Epidermal melanocyte (primary cell): ENCODE data around the gene SLX4IP.

ENCODE experiments used
- DNase-seq: peaks from one replicate; pipeline ENCODE4 v3.0.0; 2011; ENCODE audit warnings: low spot score; ENCODE audit not compliant: insufficient read length

SLX4IP gene

GRCh38 chr20:10466325-10466724 is 31.2 kb downstream of the SLX4IP start:
- no peak for DNase-seq

GRCh38 chr20:10466855-10467254 is 31.8 kb downstream of the SLX4IP start:
- DNase-seq, result no peak

GRCh38 chr20:10467681-10468339 is 32.7 kb downstream of the SLX4IP start:
- no peak for DNase-seq

- no peak for DNase-seq
Observed at GRCh38 chr20:10468340-10468845, 33.3 kb downstream of the SLX4IP start.

GRCh38 chr20:10469056-10469455 is 34.0 kb downstream of the SLX4IP start:
- DNase-seq, result no peak

GRCh38 chr20:10469599-10469998 is 34.5 kb downstream of the SLX4IP start:
- peak; percentile 82 for DNase-seq

GRCh38 chr20:10470276-10470675 is 35.2 kb downstream of the SLX4IP start:
- no peak for DNase-seq

- no peak for DNase-seq
Observed at GRCh38 chr20:10472871-10473270, 37.8 kb downstream of the SLX4IP start.

- DNase-seq, result no peak
Observed at GRCh38 chr20:10474606-10475184, 39.6 kb downstream of the SLX4IP start.

- no peak for DNase-seq
Observed at GRCh38 chr20:10475225-10475624, 40.1 kb downstream of the SLX4IP start.

GRCh38 chr20:10476319-10476724 is 41.2 kb downstream of the SLX4IP start:
- no peak for DNase-seq

GRCh38 chr20:10478205-10478604 is 43.1 kb downstream of the SLX4IP start:
- DNase-seq, result no peak

GRCh38 chr20:10478930-10479329 is 43.8 kb downstream of the SLX4IP start:
- no peak for DNase-seq

GRCh38 chr20:10481676-10482075 is 46.6 kb downstream of the SLX4IP start:
- DNase-seq, result no peak

GRCh38 chr20:10483691-10484090 is 48.6 kb downstream of the SLX4IP start:
- no peak for DNase-seq

- DNase-seq, result no peak
Observed at GRCh38 chr20:10487142-10488136, 52.3 kb downstream of the SLX4IP start.

- DNase-seq, result no peak
Observed at GRCh38 chr20:10488534-10488933, 53.4 kb downstream of the SLX4IP start.

GRCh38 chr20:10489853-10490252 is 54.7 kb downstream of the SLX4IP start:
- no peak for DNase-seq

- DNase-seq, result no peak
Observed at GRCh38 chr20:10490257-10490656, 55.2 kb downstream of the SLX4IP start.

GRCh38 chr20:10490706-10491105 is 55.6 kb downstream of the SLX4IP start:
- no peak for DNase-seq

GRCh38 chr20:10492065-10492464 is 57.0 kb downstream of the SLX4IP start:
- DNase-seq, result no peak

- DNase-seq, result no peak
Observed at GRCh38 chr20:10492844-10493243, 57.7 kb downstream of the SLX4IP start.
